HG03060 (cell line): ENCODE results near the gene PRR5L.
"Not testable (repeated sequence)": the region's sequence is repeated elsewhere in the genome, so short reads cannot be mapped to it uniquely, and the experiment has no call there.

Experiments
- ATAC-seq: cut with Tn5 transposase; IDR thresholded peaks from one replicate; pipeline ENCODE4 v1.9.1; 2021; ENCODE audit warnings: low read depth, moderate number of reproducible peaks; ENCODE audit not compliant: unreplicated experiment

PRR5L gene

DNA sequence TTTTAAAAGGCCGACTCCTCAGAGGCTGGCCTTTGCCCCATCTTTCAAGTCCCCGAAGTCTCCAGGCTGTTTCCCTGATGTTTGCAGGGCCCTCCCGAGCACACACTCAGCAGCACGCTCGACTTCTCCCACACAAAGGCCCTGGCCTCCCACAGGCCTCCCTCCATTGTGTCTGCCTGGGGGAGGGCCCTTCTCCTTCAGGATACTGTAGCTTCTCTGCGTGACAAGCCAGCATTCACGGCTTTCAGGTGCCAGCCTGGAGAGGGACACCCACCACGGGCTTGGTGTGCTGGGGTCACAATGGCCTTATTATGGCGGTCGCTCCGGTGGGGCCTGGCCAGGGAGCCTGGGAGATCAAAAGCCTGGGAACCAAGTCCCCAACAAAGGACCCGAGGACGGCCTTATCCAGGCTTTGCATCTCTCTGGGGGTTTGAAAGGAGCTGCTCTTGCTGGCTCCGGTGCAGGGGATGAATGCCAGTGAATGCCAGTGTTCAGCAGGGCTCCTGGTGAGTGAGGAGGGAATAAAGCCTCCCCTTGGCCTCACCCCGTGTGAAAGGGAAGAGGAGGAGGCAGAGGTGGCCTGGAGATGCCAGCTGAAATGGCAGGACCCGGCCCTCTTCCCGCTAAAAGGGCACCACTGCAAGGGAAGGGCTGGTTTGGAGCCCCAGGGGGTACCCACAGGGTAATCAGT lies 159.0 kb downstream of the PRR5L start:
- ATAC-seq, result no peak

GRCh38 chr11:36455658-36456111 lies 159.6 kb downstream of the PRR5L start:
- ATAC-seq, result no peak

- ATAC-seq, result no peak
Measured at GRCh38 chr11:36456156-36456555, 160.1 kb downstream of the PRR5L start.

DNA sequence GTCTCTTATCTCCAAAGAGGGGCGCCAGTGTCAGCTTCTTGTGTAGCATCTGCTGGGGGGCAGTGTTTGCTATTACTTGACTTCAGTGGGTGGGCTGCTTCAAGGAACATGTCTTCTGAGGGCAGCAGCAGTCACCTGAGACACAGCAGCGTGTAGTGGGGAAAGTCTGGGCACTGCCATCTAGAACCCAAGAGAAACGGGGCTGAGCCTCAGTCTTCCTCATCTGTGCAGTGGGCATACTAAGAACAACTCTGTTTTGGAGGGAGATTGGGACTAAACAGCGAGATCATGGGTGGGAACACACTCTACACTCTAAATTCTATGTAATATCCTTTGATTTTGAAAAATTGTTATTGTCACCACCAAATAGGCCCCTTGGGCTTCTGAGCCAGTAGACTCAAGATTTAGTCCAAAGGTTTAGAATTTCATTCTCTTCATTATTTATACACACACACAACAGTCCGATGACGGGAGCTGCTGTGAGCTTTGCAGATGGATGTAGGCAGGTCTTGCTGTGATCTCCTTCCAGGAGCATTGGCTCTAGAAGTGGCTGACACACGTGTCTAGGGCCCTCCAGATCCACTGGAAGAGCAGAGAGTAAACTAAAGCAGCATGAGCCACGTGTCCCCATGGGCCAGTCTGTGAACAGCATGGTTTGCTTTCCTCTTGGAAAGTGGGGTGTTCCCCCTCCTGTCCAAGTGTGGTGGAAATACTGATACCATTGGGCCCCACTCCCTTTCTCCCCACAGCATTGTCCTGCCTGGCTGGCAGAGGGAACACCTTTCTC lies 162.2 kb downstream of the PRR5L start:
- ATAC-seq, result no peak

DNA sequence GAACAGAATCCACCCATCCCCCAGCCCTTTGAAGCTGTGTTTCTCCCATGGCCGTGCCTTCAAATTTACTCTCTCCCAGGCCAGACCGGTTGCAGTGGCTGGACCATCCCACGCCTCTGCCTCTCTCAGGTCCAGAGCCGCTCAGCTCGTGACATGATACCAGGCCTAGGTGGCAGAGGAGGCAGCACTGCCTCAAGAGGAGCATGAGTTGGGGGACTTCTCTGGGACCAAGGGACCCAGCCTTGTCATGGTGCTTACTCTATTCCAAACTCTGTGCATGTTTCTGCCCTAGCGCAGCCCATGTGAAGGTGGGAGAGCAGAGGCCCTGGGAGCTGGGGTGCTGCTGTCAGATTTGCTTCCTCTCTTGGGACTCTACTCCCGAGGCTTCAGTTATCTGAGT lies 163.0 kb downstream of the PRR5L start:
- no peak for ATAC-seq

DNA sequence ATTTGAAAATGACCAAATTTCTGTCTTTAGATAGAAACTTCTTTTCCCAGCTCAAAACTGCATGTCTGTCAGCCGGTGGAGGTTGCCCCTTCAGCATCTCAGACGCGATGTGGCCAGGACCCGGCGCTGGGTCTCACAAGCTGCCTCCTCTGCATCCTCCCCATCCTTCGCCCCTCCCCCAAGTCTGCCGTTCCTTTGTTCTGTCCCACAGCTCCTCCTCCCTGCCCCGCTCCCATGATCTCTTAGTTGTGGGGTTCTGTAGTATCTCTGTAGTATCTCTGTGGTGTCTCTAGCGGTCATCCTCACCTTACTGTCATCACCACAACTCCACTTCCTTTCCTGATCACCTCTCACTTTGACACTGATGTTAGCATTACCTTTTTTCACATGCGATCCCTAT lies 164.1 kb downstream of the PRR5L start:
- ATAC-seq, result no peak

DNA sequence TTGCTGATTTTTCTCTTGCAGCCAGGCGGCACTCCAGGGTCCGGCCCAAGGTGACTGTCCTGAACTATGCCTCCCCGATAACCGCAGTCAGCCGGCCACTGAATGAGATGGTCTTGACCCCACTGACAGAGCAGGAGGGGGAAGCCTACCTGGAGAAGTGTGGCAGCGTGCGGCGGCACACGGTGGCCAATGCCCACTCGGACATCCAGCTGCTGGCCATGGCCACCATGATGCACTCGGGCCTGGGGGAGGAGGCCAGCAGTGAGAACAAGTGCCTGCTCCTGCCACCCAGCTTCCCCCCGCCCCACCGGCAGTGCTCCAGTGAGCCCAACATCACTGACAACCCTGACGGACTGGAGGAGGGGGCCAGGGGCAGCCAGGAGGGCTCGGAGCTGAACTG lies 166.2 kb downstream of the PRR5L start:
- ATAC-seq, result no peak

- no peak for ATAC-seq
Measured at GRCh38 chr11:36463781-36464180, 167.7 kb downstream of the PRR5L start.

DNA sequence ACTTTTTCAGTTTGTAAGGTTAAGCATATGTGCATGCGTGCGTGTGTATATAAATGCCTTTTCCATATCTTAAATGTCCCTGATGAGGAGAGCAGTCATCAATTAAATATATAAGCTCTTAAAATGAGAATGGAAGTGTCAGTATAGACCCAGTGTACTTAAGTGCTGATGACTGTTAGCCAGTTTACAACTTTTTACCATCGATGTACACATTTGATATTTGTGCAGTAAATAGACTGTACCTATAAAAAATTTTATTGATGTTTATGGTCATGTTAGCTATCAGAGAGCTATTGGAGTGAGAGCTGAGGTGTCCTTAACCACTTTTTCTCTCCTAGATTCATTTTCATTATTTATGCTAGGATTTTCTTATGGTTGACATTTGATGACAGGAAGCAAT lies 168.6 kb downstream of the PRR5L start:
- ATAC-seq, result no peak

DNA sequence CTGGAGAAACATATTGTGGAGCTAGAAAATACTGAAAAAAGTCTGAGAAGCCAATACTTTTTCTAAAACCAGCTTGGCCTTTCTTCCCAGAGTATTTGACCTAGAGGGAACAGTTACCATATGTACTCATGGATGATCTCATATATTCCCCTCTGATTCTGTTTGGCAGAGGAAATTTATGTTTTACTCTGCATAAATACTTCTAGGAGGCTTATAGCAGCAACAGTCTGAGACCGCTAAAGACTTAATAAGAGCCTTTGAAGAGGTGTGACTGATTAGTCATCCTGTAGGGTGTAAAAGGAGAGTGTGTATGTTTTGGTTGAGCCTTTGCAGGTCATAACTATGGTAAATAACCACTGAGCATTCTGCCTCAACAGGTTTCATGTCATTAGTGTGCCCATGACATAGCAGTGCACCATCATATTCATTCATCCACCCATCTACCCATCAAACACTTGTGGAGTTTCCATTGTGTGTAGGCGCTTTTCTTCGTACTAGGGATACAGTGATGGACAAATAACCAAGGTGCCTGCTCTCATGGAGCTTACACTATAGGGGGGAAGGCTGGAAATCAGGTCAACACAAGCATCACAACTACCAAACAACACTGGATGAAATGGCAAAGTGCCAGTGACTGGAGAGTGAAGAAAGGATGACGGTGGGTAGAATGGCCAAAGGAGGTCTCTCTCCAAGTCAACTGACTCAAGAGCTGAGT lies 169.5 kb downstream of the PRR5L start:
- ATAC-seq, result no peak

- ATAC-seq, result no peak
Measured at GRCh38 chr11:36467012-36467411, 170.9 kb downstream of the PRR5L start.

DNA sequence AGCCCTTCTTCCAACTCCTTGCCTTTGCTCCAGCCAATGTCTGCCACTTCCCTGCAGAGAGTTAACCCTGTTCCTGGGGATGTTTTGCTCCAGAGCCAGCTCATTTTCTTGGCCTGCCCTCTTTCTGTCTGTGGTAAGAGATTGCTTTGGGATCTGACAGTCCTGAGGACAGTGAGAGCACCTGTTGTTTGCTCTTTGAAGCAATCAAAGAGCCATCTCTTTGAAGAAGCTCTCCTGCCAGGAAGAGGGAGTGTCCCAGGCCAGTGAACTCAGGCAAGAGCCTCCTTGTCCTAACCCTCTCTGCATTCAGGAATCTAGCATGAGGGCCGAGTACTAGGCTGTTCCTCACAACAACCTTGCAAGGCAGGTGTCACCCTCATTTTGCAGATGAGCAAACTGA lies 171.8 kb downstream of the PRR5L start:
- no peak for ATAC-seq

- ATAC-seq, result no peak
Measured at GRCh38 chr11:36469063-36469462, 173.0 kb downstream of the PRR5L start.

- no peak for ATAC-seq
Measured at GRCh38 chr11:36469881-36470802, 174.1 kb downstream of the PRR5L start.

- no peak for ATAC-seq
Measured at GRCh38 chr11:36471577-36471976, 175.5 kb downstream of the PRR5L start.

DNA sequence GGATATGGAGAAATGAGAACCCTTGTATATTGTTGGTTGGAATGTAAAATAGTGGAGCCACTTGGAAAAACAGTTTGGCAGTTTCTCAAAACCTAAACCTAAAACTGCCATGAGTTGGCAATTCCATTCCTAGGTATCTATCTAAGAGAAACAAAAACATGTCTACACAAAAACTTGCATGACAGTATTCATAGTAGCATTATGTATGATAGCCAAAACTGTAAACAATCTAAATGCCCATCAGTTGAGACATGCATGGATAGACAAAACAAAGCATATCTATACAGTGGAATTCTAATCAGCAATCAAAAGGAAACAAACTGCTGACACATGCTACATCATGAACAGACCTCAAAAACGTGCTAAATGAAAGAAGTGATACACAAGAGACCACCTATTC lies 179.1 kb downstream of the PRR5L start:
- no peak for ATAC-seq

GRCh38 chr11:36478700-36479329 lies 182.7 kb downstream of the PRR5L start:
- ATAC-seq, result no peak

DNA sequence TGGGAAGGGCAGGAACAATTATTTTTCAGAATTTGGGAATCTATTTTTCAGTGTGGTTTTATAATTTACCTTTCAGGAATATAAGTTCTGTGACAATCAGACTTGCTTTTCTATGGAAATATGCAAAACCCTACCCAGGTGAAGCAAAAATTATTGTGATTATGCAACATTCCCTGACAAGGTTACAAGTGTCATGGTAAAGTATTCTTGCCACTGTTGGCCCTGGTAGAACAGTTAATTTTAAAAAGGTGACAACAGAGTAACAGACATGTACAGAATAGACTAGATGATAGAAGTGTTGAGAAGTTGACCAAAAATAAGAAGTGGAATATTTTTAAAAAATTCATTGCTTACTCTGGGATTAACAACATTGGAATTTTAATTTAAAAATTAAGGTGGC lies 184.7 kb downstream of the PRR5L start:
- ATAC-seq, result no peak

GRCh38 chr11:36483042-36483441 lies 187.0 kb downstream of the PRR5L start:
- ATAC-seq, result not testable (repeated sequence)
